HG03342 (cell line): ENCODE data around the gene PDXK.

ENCODE experiments used
- ATAC-seq: cut with Tn5 transposase; IDR thresholded peaks from one replicate; pipeline ENCODE4 v1.9.1; 2021; ENCODE audit warnings: mild to moderate bottlenecking, moderate library complexity; ENCODE audit not compliant: unreplicated experiment

Gene PDXK

DNA sequence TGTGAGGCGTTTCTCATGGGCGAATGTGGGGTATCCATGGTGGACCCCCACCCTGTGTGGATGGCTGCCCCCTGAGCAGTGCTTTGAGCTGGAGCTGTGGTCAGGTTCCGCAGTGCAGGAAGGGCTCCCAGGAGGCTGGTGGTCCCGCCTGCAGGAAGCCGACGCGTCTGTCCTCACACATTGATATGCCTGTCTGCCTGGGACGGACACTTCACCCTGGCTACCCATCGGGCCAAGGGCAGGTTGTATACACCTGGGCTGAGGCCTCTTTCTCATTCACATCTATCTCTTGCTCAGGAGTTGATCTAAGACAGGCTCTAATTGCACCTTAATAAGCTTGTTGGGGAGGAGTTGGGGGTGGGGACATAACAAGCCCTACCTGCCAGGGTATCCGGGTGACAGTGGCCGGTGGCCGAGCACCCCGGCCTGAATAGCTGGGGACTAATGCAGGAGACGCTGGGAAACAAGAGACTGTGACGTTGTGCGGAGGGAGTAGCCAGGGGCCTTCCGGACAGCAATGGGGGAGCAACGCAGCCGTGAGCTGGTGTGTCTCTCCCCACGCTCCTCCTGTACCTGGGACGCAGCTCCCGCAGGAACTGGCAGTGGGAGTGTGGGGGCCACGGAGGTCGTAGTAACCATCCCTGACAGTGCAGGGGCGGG, 21.7 kb downstream of the PDXK start:
- no peak for ATAC-seq

DNA sequence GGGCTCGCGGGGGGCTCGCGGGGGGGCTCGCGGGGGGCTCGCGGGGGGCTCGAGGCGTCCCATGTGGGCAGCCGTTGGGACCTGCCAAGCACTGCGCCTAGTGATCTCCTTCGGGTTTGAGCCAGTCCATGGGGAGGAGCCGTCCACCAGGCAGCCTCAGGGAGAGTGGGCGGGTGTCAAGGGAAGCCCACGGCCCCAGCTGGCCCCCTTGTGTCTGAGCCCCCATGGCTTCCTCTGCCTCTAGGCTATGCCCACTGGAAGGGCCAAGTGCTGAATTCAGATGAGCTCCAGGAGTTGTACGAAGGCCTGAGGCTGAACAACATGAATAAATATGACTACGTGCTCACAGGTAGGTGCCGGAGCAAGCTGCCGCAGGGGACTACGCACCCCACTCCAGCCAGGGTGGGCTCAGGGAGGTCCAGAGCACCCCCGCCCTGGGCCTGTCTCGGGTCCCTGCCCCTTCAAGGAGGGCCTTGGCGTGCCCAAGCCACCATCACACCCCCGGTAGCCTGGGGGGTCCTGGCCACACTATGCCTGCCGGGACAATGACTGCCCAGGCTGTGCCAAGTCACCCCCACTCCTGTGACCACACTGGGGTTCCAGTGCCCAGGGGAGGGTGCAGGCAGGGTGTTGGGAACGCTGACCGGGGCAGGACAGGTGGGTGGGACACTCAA, 22.6 kb downstream of the PDXK start:
- ATAC-seq, result no peak

DNA sequence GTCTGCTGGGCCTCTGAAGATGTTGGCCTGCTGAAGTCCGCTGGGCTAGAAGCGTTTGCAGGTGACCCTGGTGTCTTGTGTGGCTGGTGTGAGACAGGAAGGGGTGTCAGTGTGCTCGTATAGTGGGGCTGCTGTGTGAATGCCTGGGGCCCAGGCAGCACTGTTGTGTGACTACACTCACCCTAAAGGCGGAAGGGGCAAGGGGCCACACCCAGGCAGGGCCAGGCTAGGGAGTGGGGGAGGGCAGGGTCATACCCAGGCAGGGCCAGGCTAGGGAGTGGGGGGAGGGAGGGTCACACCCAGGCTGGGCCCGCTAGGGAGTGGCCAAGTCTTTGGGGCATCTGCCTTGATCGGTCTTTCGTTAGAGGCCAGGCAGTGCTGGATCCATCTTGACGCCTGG, 25.0 kb downstream of the PDXK start:
- no peak for ATAC-seq

DNA sequence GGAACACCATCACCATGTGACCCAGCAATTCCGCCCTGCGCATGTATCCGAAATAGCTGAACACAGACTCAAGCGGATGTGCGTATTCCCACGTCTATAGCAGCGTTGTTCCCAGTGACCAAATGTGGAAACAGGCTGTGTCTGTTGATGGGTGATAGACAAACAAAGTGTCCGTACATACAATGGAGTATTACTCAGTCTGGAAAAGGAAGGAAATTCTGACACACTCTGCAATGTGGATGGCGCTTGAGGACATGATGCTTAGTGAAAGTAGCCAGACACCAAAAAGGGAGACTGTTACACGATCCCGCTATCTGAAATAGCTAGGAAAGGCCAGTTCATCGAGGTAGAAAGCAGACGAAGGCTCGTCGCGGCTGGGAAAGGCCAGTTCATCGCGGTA, 25.8 kb downstream of the PDXK start:
- no peak for ATAC-seq

DNA sequence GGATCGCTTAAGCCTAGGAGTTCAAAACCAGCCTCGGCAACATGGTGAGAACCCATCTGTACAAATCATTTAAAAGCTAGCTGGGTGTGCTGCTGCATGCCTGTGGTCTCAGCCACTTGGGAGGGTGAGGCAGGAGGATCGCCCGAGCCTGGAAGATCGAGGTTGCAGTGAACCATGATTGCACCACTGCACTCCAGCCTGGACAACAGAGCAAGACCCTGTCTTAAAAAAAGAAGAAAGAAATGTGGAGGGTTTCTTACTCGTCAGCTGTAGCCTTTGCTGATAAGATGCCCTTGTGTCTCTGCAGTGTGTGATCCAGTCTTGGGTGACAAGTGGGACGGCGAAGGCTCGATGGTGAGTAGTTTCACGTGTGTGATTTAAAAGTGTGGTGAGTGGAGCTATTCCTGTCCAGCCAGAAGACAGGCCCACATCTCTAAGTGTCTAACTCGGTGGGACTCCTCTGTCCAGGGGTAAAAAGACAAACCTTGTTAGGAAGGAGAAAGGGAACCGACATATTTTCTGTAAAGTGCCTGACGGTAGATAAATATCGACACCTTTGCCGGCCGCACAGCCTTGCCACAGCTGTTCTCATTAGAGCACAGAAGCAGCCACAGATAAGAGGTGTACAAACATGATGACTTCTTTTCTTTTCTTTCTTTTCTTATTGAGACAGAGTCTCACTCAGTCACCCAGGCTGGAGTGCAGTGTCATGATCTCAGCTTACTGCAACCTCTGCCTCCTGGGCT, 27.0 kb downstream of the PDXK start:
- no peak for ATAC-seq

DNA sequence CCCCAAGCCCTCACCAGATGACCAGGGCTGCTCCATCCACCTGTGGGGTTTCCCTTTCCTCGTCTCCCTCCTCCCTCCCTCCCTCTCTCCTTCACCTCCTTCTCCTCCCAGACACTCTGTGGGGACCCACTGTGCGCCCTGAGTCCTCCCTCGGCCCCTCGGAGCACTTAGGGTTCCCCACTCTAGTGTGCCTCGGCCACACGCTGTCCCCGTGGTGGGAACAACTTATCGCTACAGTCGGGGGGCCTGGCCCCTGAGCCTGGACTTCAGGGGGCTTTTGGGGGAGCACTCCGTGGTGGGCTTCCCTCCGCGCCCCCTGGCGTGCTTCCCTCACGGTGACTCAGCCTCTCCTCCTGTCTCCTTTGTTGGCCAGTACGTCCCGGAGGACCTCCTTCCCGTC, 29.7 kb downstream of the PDXK start:
- no peak for ATAC-seq

DNA sequence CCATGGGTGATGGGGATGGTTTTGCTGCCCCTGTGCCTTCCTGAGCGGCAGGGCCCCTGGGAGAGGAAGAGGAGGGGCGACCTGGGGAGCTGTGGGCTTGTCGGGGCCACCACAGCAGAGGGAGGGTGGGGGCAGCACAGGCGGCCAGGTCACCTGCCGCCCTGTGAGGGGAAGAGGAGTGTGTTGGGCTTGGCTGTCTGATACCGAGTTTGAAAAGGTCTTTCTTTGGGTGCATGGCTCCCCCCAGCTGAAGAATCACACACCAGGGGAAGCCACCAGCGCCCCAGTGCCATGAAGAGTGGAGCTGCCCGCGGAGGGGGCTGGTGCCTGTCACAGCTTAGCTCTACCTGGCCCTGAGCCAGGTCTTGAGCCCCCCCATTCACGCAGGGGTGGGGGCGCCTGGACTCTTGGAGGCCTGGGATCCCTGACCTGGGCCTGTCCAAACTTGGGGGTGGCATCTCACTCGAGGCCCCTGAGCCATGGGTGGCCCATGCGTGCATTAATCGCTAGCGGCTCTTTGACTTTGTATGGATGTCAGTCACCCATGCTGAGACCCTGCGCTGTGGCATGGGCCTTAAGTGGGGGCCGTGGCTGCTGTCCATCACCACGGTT, 30.8 kb downstream of the PDXK start:
- no peak for ATAC-seq

DNA sequence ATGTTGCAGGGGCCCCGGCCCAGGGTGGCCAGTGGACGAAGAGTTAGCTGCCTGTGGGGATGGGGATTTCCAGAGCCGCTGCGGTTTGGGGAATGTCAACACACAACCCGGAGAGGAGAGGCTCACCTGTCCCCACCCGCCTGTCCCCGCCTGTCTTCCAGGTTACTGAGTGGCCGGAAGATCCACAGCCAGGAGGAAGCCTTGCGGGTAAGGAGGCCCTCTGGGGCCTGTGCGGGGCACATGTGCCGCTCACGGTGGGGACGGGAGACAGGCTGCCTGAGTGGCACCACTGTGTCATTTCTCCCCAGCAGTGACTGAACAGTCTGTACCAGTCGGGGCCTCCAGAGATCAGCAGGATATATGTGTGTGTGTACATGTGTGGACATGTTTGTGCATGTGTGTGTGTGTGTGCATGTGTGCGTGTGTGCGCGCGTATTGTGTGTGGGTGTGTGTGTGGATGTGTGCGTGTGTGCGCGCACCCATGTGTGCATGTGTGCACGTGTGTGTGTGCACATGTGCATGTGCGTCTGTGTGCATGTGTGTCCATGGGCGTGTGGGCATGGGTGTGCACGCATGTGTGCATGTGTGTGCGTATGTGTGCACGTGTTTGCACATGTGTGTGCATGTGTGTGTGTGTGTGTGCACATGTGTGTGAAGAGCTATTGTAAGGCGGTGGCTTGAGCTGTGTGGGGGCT, 31.6 kb downstream of the PDXK start:
- no peak for ATAC-seq

DNA sequence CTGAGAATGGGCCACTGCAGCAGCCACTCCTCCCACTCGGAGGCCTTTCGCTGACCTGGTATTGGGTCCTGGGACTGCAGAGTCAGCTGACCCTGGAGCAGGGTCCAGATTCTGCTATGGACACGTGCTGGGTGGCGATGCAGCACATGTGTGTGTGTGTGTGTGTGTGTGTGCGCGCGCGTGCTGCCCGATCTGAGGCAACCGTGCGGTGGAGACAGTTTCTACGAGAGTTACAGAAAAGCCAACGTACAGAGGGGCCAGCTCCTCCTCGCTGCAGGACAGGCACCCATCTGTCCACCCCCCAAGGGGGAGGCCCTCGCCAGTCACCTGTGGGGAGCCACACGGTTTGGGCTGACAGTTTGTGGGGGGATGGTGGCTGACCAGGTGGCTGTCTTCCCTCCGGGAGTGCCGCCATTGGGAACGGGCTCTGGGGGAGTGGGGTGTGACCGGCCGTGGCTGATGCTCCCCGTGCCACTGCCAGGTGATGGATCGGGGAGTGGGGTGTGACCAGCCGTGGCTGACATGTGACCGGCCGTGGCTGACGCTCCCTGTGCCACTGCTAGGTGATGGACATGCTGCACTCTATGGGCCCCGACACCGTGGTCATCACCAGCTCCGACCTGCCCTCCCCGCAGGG, 33.1 kb downstream of the PDXK start:
- ATAC-seq, result no peak

DNA sequence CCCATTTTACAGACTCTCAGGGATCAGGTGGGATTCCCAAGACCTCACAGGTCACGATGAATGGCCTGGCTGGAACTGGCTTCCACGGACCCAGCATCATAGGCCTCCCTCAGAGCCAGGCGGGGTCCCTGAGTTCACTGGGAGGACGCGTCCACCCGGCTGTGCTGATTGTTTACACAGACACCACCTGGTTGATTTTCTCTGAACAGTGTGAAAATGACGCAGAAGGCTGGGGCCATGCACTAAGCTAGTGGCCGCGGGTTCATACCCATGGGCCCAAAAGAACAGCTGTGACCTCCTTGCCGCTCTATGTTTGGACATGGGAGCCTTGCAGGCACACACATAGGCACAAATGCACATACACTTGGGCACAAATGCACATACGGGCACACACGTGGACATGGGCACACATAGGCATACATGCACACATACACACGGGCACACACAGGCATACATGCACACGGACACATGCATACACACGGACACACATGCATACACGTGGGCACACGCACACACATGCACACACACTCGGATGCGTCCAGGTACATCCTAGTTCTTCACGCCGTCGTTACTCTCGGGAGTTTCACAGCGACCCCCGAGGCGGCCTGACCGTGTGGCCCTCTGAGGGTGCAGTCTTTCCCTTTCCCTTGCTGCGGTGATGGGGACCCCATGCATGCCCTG, 34.0 kb downstream of the PDXK start:
- no peak for ATAC-seq

DNA sequence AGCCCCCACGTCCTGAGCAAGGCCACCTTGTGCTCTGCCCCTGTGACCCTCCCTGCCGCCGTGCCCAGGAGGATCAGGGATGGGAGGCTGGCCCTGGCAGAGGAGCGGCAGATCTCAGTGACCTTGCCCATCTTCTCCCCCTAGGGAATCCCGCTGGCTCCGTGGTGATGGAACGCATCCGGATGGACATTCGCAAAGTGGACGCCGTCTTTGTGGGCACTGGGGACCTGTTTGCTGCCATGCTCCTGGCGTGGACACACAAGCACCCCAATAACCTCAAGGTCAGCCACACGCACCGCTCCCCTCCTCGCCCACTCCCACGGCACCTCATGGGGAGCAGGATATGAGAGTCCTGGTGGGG, 34.5 kb downstream of the PDXK start:
- no peak for ATAC-seq

DNA sequence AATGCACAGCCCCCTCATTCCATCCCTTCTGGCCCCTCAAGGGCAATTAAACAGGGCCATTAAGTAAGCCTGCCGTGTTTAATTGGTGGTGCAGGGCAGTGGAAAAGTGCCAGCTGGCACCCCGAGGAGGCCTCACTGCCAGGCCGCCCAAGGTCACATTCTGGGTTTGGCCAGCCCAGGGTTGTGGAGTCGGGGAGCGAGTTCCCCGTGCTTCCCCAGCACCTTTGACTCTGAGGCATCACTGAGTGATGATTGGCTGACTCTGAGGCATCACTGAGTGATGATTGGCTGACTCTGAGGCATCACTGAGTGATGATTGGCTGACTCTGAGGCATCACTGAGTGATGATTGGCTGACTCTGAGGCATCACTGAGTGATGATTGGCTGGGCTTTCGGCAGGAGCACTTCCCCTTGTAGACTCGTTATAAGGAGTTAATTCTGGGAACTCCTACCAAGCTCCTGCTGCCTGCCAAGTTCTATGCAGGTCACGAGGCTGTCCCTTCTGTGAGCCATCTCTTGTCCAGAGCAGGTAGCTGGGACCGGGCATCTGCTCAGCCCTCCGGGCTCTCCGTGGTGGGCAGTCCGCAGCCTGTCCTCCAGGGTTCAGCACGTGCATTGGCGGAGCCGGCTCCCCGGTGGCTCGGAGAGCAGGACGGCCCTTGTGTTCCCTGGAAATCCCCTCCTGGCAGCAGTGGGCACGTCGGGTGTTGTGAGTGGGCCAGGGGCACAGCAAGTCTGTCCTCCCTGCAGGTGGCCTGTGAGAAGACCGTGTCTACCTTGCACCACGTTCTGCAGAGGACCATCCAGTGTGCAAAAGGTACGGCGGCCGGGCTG, 36.2 kb downstream of the PDXK start:
- ATAC-seq, result no peak

DNA sequence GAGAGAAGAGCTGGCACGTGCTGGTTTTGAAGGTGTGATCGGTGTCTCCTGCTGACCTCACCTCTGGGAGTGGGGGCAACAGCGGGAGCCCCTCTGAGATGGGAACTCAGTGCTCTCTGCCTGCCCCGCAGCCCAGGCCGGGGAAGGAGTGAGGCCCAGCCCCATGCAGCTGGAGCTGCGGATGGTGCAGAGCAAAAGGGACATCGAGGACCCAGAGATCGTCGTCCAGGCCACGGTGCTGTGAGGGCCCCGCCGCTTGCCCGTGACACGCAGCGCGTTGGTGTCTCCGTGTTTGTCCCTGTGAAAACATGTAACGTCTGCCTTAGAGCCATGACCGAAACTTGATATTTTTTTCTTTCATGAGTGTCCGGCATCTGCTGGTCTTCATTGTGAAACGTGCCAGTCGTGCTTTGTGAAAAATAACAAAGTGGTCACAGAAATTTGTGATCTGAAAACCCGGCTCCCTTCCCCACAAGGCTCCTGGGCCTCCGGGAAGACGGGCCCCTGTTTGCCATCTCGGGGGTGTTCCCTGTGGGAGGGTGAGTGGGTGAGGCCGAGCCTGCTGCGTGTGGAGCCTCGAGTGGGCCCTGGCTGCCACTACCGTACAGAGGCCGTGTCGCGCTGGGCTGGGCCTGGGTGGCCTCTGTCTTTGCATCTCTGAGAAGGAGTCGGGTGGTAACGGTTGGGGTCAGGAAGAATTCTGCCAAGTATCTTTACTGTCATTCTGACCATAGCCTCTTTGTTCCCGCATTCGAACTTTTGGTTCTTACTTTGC, 37.1 kb downstream of the PDXK start:
- no peak for ATAC-seq

DNA sequence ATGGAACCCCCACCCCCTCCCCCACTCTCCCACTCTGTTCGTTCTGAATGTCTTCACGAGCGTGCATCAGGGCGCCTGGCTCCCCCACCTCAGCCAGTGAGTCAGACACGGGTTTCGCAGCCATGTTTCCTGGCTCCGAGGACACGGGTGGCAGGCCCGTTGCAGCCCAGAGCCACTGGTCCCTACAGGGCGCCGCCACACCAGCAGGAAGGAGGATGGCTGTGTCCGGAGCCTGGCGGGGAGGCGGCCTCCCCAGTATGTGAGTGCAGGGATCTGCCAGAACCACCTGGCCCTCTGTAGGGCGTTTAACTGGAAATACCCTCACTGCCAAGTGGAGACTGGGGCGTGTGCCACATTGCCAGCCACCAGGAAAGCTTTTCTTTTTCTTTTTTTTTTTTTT, 38.7 kb downstream of the PDXK start:
- no peak for ATAC-seq

DNA sequence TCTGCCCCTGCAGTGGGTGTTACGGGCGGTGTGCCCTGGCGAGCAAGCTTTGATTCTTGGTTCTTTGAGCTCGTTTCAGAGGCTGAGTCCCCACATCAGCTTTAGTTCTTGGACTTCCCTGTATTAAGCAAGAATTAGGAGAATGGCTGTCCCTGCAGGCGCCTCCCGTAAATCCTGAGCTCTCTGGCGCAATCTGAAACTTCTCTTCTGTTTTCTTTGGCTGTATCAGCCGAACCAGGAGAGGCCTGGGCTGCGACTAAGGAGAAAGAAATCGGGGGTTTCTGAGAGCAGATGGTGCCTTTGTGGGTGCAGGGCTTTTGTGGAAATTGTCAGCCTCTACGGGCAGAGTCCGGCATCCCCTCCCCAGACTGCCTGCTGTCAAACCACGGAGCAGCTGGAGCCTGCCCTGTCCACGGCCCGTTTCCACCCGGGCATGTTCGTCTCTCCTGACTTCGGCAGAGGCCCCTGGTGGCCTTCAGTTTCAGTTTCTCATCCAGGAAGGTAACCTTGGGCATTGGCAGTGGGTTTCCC, 39.2 kb downstream of the PDXK start:
- no peak for ATAC-seq

DNA sequence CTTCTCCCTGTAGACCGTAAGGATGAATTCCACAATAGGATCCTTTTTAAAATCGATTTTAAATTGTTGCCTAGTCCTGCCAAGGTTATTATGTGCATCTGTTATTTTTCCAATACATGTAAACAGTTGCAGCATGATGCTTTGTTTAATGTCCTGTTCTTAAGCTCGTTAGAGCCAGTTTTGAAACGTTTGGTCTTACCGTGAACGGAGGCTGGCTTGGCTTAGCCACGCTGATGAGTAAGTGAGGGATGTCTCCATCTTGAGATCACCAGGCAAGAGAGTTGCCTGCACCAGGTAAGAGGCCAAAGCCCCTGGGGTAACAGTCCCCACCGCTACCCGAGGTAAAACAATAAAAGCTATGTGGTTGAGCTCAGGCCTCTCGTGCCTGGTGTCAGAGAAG, 39.9 kb downstream of the PDXK start:
- no peak for ATAC-seq

DNA sequence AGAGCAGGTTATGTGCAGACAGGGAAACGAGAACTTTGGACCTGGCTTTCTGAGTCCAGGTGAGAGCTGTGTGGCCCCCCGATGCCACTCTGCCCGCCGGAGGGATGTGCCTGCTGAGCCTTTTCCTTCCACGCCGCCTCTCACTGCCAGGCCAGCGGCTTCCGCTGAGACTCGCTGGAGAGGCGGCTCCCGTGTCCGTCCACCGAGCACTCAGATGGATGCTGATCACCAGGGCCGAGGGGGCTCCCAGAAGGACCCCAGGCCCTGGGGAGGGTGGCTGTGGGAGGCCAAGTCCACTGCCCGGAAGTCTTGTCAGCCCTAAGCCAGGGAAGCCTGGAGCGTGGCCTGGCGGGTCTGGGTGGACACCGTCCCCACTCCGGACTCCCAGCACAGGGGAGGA, 40.7 kb downstream of the PDXK start:
- ATAC-seq, result no peak

DNA sequence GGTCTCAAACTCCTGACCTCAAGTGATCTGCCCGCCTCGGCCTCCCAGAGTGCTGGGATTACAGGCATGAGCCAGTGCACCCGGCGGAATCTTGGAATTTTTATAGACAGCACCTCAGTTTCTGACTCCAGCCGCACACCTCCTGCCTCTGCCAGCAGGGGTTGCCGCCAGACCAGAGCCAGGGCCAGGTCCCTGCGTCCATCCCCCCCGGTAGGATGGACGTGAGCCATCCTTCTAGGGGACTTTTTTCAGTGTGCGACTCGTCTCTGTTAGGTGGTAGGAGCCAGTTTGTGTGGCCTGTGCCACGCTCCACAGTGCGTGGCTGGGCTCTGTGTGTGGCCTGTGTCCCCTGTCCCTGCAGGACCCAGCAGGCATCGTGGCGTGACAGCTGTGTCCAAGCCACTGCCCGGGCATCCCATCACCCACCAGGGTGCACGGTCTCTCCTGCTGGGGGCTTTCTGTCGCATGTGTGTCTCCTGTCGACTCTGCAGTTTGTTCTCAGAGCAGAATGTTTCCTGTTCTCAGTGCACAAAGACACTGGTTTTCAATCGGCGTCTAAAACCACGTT, 41.5 kb downstream of the PDXK start:
- no peak for ATAC-seq
